Measurements from ENCODE around the gene FAM107B.

Gene FAM107B

DNA sequence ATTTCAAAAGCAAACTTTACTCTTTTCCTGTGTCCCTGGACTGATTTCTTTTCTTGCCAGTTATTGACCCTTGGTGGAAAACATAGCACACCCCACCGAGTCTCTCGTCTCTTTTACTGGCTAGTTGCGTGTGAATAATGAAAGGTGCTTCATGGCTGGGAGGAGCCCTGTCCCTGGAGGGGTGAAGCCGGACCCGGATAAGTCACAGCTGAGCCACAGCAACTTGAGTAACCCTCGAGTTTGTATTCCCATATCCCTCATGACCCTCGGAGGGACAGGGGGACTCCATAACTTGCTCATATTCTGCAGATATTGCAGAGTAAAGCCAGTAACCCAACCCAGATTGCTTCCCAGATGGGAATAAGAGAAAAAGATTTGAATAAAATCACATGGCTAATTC lies 296.5 kb downstream of the FAM107B start:
- DNase-seq: no peak

GRCh38 chr10:14477408-14477710 lies 297.3 kb downstream of the FAM107B start:
- DNase-seq: no peak

GRCh38 chr10:14476641-14477407 lies 297.9 kb downstream of the FAM107B start:
- DNase-seq: no peak

- no peak for DNase-seq
Observed at GRCh38 chr10:14476006-14476405, 298.7 kb downstream of the FAM107B start.

GRCh38 chr10:14474656-14475055 lies 300.0 kb downstream of the FAM107B start:
- DNase-seq: no peak

GRCh38 chr10:14470920-14471319 lies 303.8 kb downstream of the FAM107B start:
- no peak for DNase-seq

GRCh38 chr10:14468726-14469125 lies 306.0 kb downstream of the FAM107B start:
- no peak for DNase-seq

All from stimulated activated CD4-positive, alpha-beta T cell treated with anti-CD3 and anti-CD28 coated beads, Interleukin-4, amount 100 ng/mL, for 1 hour (primary cell).